GM19043 (cell line): ENCODE results near the gene TXNDC15.

ENCODE experiments used
- ATAC-seq: cut with Tn5 transposase; IDR thresholded peaks from one replicate; pipeline ENCODE4 v1.9.1; 2021; ENCODE audit warnings: low read depth; ENCODE audit not compliant: unreplicated experiment

The TXNDC15 gene

DNA sequence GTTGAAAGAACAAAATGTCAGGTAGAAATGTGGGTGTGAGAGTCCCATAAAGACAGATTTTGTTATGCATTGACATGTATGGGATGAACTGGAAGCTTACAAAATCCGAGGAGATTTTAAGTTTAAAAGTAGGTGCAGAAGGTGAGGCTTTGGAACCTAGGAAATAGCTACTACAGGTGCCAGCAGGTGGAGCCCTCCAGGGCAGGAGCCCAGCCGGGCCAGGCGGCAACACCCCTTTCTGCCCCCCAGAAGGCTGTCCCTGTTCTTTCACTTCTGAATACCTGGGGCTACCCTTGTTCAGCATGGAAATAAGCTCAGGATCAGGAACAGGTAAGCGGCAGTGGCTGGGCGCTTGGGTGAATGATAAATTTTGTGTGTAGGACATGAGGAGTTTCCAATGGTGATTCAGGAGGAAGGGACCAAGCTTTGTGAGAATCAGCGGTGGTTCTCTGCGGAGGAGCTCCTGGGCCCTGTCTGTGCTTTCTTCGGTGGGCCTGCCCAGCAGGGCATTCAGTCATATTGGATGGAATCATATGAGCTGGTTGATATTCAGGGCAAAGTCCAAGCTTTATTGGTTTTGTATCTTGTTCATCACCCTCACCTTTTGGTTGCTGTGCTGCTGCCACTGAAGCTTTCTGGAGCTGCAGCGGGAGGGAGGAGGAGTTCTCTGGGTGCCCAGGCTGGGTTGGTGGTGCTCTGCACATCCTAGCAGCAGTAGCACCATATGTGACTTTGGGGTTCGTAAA, 43.1 kb downstream of the TXNDC15 start:
- no peak for ATAC-seq

DNA sequence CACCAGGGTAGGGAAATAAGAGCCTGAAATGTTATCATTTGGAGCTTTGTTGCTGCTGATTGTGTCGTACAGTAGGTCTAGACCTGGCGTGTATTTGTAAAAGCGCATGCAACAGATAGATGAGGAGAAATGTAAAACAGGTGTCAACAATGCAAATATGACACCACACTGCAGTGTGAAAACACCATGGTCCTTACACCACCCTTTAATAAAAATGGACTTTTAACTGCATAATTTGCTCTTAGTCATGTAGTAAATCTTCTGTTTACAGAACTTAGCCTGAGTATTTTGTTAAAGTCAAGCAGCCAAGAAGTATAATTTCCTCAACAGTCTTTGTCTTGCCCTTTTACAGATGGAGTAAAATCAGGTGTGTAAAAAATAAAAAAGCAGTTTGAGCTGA, 44.7 kb downstream of the TXNDC15 start:
- no peak for ATAC-seq

DNA sequence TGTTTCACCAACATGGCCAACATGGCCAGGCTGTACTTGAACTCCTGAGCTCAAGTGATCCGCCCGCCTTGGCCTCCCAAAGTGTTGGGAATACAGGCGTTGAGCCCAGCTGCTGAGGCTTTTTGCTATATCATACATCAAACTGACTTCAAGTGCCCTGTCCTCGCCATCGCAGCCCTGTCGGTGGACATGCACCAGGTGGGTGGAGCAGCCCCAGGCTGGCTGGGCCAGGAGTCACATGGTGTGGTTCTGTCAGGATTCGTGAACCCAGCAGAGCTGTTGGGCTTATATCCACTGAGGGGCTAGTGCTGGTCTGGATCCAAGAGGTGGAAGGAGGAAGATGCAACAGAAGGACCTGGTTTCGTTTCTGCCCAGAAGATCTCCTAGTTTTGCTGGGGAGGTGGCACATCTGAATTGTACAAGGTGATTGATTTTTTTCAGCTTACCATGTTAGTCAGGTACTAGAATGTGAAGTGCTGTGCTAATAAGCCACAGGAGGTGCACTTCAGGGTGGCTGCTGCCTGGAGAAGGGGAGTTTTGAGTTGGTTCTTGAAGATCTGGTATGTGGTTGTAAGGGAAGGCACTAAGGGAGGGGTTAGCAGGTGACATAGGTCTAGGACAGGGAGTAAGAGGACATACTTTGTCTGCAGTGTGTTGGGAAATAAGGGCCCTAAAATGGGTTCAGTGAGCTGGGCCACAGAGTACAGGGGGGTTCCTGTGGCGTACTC, 46.8 kb downstream of the TXNDC15 start:
- ATAC-seq = no peak

DNA sequence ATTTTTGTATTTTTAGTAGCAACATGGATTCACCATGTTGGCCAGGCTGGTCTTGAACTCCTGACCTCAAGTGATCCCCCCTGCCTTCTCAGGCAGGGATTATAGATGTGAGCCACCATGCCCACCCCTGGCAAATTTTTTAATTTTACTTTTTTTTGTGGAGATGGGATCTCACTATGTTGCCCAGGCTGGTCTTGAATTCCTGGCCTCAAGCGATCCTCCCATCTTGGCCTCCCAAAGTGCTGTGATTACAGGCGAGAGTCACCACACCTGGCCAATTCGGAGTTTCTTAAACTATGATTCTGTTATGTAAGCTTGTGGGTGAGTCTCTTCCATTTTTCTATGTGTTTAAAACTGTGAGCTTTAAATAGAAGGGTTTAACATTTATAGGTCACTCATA, 58.3 kb downstream of the TXNDC15 start:
- ATAC-seq = no peak

DNA sequence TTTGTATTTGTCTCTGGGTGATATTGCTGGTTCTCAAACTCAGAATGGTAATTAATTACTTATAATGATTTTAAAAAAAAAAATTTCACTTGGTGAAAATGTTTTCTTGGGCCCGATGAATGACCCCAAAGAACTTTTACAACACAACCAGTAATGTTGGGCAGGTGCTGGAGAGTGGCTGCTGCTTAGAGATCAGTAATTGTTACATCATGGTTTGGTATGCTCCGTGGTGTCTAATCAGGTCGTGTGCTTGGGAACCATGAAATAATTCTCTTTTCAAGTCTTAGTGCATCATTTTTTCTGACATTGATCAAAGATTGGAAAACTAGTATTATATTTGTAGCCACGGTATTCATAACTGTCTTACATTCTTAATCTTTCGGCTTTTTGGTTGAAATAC, 60.0 kb downstream of the TXNDC15 start:
- no peak for ATAC-seq

DNA sequence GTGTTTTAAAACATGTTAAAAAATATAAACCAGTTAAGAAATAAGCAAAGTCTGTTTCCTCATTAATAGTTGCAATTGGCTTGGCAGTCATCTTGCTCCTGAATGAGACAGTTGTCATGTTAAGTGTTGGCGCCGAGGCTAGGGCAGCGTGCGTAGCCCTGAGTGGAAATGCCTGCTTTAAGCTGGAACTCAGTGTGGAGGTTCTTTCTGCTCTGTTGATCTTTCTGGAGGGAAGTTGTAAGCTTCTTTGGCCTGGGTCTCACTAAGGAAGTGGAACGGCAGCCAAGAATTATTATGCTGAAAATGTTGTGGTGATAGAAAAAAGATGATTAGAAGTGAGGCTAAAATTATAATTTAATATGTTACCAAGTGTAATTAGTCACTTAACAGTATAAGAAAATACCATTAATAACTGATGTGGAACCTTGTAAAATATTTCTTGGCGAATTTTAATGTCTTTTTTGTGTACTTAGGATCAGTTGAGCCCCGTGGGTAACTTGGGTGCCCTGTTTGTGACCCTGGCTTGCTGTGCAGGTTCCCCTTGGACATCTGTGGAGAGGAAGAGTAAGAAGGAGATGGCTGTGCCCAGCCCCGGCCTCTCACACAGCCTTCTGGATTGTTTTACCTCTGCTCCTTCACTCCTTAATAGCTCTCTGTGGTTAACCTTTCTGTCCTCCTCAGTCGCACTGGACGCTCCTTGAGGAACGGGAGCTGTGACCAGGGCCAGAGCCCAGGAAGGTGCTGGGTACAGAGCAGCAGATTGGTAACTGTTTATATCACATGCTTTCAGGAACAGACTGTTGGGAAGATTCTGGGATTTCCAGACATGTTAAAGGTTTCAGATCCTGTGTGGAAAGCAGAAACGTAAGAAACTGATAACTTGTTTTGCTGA, 61.8 kb downstream of the TXNDC15 start:
- ATAC-seq = no peak

DNA sequence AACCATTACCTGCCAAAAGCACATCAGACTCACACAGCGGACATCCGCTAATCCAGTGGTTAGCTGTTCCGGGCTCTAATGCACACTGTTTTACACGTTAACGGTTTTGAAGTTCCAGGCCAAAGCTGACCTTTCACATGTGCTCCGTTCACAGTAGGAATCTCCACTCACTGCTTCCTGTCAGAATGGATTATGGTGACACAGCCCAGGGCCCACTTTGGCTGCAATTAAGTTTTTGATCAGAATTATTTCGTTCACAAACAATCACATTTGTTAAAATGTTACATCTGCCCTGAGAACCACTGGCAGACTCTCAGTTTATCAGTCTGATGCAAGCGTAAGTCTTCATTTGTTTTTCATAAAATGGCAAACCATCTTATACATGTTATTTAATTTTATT, 63.4 kb downstream of the TXNDC15 start:
- ATAC-seq = no peak

DNA sequence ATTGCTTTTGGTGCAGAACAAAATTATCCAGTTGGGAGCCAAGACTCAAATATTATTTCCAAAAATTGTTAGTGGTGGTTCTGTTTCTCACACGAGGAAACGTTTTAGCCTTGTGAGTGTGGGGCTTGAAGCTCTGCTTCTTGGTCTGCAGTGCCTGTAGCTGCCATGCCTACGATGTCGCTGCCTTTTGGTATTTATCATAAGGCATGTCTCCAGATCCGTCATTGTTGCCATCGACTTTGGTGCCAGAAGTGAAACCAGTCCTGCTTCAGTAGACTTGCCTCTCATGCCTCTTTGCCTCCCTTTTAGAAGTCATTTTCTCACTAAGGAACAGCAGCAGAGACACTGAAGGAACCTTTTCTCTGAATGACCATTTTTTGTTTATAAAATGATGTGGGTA, 63.9 kb downstream of the TXNDC15 start:
- no peak for ATAC-seq

DNA sequence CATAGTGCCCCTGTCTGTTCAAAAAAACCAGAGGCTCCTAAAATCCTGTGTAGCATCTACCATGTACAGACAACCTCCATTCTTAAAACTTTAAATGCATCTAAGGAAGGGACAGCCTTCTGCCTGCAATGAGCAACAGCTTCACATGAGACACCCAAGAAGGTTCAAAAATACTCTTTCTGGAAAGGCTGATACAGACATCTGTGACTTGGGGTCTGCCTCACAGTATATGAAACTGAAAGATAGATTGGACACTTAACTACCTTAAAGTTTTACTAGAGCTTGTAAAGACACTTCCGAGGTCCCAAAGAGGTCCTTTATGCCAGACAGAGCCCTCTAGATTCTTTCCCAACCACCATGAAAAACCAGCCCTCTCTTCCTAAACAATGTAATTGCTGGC, 65.3 kb downstream of the TXNDC15 start:
- ATAC-seq = no peak

DNA sequence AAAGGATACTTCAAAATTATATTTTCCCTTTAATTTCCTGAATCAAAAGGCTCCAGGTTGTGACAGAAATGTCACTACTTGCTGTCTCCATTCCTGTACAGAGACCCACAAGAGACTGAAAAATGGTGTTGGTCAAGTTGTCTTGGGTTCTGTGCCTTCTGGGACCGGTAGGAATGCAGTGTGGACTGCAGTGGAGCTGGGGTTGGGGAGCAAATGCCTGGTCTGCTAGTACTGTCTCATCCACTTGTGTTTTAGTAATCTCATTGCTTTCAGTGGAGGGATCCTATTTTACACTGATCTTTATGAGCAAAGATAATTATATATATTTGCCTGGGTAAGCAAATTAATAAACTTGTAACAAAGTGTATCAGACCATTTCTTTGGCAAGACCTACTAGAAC, 69.4 kb downstream of the TXNDC15 start:
- no peak for ATAC-seq

DNA sequence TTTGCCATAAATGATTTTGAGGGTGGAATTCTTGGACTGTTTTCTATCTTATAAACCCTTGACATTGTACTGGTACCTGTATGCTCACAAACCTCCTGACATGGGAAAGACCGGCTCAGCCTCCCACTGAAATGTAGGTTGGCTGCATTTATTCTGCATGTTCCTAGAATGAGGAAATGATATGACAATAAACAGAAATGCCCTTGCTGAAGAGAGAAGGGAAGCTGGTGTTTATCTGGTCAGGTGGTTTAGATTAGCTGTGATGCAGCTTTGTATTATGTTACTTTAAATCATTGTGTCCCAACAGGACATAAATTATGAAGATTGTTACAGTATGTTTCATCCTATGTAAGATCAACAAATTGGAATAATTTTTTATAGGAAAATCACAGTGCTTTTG, 70.5 kb downstream of the TXNDC15 start:
- no peak for ATAC-seq

DNA sequence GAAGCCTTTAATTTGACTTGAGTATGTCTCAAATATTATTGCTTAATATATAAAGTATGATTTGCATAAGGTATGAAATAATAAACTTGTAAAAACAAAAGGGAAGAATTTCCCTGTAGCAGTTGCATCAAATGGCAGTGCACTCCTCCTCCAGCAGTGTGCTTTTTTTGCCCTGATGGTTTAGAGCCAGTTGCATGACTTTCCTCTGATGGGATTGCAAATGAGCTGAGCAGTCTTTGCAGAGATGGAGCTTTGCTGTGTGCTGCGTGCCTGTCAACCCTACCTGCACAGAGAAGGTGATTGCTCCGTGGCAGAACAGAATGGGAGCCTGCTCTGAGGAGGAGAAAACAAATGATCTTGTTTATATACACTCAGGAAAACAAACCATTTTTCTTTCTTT, 70.9 kb downstream of the TXNDC15 start:
- no peak for ATAC-seq

DNA sequence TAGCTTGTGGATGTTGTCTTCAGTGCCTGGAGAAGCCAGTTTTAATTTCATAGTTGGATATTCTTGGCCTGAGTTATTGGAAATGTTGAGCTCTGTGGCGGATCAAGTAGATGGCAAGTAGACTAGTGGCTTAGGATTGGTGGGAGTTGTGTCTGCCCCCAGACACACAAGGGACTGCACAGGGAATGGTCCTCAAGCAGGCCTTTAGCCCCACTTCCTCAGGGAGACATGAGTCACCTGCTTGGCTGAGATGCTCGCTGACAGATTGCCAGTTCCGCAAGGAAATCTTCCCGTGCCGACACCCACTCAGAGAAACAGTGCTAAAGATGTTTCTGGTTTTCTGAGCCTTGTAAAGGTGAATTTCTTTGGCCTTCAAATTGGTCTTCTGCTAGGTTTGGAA, 74.7 kb downstream of the TXNDC15 start:
- no peak for ATAC-seq

DNA sequence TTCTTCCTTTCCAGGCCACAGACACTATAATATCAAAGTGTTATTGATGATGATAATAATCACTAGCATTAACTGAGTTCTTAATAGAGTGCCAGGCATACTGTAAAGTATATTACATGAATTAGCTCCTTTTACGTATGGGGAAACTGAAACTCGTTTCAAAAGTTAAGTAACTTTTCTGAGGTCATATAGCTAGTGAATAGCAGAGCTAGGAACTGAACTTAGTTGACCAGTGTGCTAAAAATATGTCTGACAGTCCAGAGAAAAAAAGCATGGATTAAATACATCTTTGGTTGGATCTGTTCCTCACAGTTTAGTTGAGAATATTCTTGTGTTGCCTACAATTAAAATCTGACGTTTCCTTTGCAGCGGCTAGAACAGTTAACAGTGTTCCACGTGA, 75.1 kb downstream of the TXNDC15 start:
- no peak for ATAC-seq
